SK-N-SH treated with all-trans-retinoic acid at 6 μM for 48 hours (cell line): ENCODE measurements around the gene FUT3.

Source experiments
- ARNTL ChIP-seq: fragments of 450-650 bp; formaldehyde crosslinking; IDR thresholded peaks from 2 replicates; pipeline ENCODE4 v1.5.0; 2020; ENCODE audit warnings: low read depth, mild to moderate bottlenecking, moderate library complexity, borderline replicate concordance
- CREB5 ChIP-seq: fragments of 250-450 bp; sonication (Bioruptor Pico); IDR thresholded peaks from 2 replicates; pipeline ENCODE4 v1.5.1; 2020; ENCODE audit warnings: low read depth, mild to moderate bottlenecking, moderate library complexity
- PATZ1 ChIP-seq: fragments of 250-450 bp; sonication (Bioruptor Pico); IDR thresholded peaks from 2 replicates; pipeline ENCODE4 v1.8.0; 2020; ENCODE audit warnings: mild to moderate bottlenecking, moderate library complexity, borderline replicate concordance
- PPARA ChIP-seq: fragments of 250-450 bp; sonication (Bioruptor Pico); IDR thresholded peaks from 2 replicates; pipeline ENCODE4 v1.5.0; 2020; ENCODE audit warnings: mild to moderate bottlenecking, borderline replicate concordance
- SNAI2 ChIP-seq: fragments of 250-450 bp; sonication (Bioruptor Pico); IDR thresholded peaks from 2 replicates; pipeline ENCODE4 v1.5.0; 2020; ENCODE audit warnings: mild to moderate bottlenecking, moderate library complexity
- TOX ChIP-seq: fragments of 250-450 bp; sonication (Bioruptor Pico); IDR thresholded peaks from 2 replicates; pipeline ENCODE4 v1.8.0; 2021; ENCODE audit warnings: mild to moderate bottlenecking, moderate library complexity, borderline replicate concordance
- ZC3H10 ChIP-seq: fragments of 250-450 bp; sonication (Bioruptor Pico); IDR thresholded peaks from 2 replicates; pipeline ENCODE4 v1.5.1; 2021; ENCODE audit warnings: mild to moderate bottlenecking, moderate library complexity
- ZFP30 ChIP-seq: fragments of 450-650 bp; formaldehyde crosslinking; IDR thresholded peaks from 2 replicates; pipeline ENCODE4 v1.5.0; 2022; ENCODE audit warnings: mild to moderate bottlenecking, moderate library complexity
- ZNF70 ChIP-seq: fragments of 450-650 bp; formaldehyde crosslinking; IDR thresholded peaks from 2 replicates; pipeline ENCODE4 v1.5.0; 2020; ENCODE audit warnings: mild to moderate bottlenecking, moderate library complexity

- no peak for TF ChIP-seq TOX (CRISPR knock-in tag)
- TF ChIP-seq ARNTL (CRISPR knock-in tag), result no peak
- TF ChIP-seq ZNF70 (CRISPR knock-in tag), result no peak
- no peak for TF ChIP-seq CREB5 (CRISPR knock-in tag)
- no peak for TF ChIP-seq PATZ1 (CRISPR knock-in tag)
- no peak for TF ChIP-seq ZFP30 (CRISPR knock-in tag)
- TF ChIP-seq PPARA (CRISPR knock-in tag), result no peak
- no peak for TF ChIP-seq SNAI2 (CRISPR knock-in tag)
- no peak for TF ChIP-seq ZC3H10 (CRISPR knock-in tag)
These were observed 24.5 kb downstream of the FUT3 start for GRCh38 chr19:5826531-5827341.
